Epithelial cell of esophagus (primary cell): ENCODE results near the gene TBX18.
A peak's percentile ranks its signal among the peaks of the same experiment; 100 is the strongest.

ENCODE experiments used
- DNase-seq: peaks from one replicate; pipeline ENCODE4 v3.0.0; 2010; ENCODE audit warnings: low read depth
- H3K4me3 ChIP-seq: 2 replicates; pipeline ENCODE4 v1.5.1; 2011; ENCODE audit warnings: mild to moderate bottlenecking, low read length, control low read depth
- CTCF ChIP-seq: IDR thresholded peaks from 2 replicates; pipeline ENCODE4 v1.5.1; 2011; ENCODE audit warnings: low read depth, mild to moderate bottlenecking, low read length, control low read depth, inconsistent platforms; ENCODE audit not compliant: insufficient read depth; ENCODE audit errors: missing control alignments

TBX18 gene

DNA sequence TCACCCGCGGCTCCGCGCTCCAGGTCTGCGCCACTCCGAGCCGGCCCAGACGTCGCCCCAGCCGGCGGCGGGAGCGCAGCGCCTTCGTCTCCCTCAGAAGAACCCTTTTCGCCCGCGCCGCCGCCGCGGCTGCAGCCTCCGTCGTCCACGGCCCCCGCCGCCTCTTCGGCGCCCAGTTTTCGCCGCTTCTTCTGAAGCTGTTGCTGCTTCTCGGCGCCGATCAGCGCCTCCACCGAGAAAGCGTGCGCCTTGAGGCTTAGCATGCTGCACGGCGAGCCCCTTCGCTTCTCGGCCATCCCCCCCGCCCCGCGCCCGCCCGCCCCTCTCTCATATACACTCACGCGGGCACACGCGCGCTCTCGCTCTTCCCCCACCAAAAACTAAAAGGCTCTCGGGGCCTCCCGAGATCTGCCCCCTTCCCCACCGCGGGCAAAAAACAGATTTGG, 489 bp downstream of the TBX18 start:
- H3K4me3 ChIP-seq, result peak overlapping the region; percentile 34
- no peak for TF ChIP-seq CTCF
- peak; percentile 23 for DNase-seq

DNA sequence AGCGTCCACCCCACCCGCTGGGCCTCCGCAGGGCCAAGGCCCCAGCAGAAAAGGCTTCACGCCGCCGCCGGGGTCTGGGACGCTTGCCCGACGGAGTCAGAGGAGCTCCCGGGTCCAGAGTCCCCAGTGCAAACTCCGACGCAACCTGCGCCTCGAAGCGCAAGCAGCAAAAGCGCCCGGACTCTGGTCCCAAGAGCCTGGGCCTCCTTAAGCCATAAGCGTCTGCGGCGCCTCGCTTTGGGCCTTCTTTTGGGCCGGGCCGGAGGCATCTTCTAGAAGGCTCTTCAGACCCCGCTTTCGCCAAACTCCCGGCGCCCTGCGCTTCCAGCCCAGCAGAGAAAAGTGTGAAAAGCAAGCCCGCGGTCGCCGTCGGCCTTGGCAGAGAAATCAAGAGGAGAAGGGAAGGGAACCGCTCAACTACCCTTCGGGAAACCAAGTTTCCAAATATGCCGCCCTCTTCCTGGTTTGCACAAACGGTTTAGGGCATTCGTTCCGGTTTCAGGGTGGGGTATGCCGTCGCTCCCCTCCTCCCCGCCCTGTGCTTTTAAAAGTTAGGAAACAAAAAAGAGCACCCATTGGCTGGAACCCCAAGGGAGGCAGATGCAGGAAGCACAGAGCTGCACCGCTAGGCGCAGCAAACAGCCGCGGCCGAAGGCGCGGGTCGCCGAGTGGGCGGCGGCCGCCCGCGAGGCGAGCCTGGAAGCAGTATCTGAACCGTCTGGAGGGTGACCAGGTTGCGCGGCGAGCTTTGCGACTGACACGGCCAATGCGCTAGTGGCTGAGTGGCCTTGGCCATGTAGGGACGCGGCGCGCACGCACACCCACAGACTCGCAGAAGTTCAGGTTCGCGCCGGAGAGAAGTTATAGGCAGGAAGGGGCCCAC, 1.2 kb downstream of the TBX18 start:
- no peak for TF ChIP-seq CTCF
- DNase-seq, result peak; percentile 19
- peak overlapping the region; percentile 5 for H3K4me3 ChIP-seq

DNA sequence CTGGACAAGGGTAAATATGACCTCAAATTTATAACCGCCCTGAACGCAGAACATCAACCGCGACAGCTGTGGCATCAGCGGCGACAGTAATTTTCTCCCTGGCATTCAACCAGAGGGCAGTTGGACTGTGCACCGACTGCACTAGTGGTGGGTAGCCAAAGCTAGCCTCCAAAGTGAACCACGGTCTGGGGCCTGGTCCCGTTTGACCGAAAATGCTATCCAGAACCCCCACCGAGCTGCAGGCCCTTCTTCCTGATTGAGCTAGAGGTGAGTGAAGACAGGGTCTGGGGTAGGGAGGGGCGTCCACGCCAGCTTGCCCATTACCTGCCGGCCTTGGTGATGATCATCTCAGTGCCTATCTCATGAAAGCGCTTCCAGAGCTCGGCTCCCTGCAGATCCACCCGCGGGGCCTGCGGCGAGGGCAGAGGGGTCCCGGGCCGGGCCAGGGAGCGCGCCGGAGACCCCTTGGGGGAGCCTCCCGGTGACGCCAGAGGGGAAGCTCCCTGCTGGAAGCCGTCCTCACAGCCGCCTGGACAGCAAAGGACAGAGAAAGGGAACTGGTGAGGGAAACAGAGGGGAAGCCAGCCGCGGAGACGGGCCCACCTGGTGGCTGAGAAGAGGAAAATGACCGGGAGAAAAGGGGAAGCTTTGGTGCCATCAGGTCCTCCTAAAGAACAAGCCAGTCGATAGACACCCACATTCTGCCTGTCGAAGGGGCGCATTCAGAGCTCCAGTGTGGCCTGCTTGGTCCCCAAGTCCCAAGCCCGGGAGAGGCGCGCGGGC, 2.0 kb downstream of the TBX18 start:
- no peak for TF ChIP-seq CTCF
- DNase-seq, result no peak
- H3K4me3 ChIP-seq, result no peak overlapping the region

- no peak overlapping the region for H3K4me3 ChIP-seq
- DNase-seq, result no peak
- no peak for TF ChIP-seq CTCF
Observed at GRCh38 chr6:84758486-84758885, 5.9 kb downstream of the TBX18 start.

GRCh38 chr6:84756877-84757276, 7.5 kb downstream of the TBX18 start:
- H3K4me3 ChIP-seq, result no peak overlapping the region
- TF ChIP-seq CTCF, result no peak
- no peak for DNase-seq

DNA sequence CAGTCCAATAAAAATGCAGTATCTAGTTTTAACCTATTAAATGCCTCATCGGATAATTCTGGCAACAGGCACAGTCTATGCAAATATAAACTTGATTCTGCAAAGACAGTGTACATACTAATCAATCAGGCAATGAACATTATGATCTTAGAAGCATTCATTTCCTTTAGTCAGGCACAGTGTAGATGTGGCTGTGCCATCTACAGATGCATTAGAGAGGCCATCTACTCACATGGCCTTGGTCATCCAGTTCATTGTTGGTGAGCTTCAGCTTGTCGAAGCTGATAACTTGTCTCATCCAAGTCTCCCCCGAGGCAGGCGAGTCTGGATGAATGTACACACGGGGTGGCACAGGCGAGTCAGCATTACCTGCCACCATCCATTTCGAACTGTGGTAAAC, 7.9 kb downstream of the TBX18 start:
- DNase-seq, result no peak
- no peak overlapping the region for H3K4me3 ChIP-seq
- TF ChIP-seq CTCF, result no peak
